Glutamatergic neuron (in vitro differentiated cells): ENCODE results near the gene C1orf226. TPM values are rescaled to one million over a fixed set of nuclear protein-coding genes. Genes with fewer than 3 reads are reported as not detected.

Source experiments
- DNase-seq: peaks from one replicate; pipeline ENCODE4 v3.0.0; 2022
- H3K27ac Mint-ChIP-seq: one replicate; pipeline ENCODE4 v1.8.0; 2020; ENCODE audit warnings: mild to moderate bottlenecking, mixed read lengths, inconsistent platforms; ENCODE audit not compliant: unreplicated experiment
- H3K27me3 Mint-ChIP-seq: one replicate; pipeline ENCODE4 v1.8.0; 2020; ENCODE audit warnings: mild to moderate bottlenecking, moderate library complexity, mixed read lengths, inconsistent platforms; ENCODE audit not compliant: unreplicated experiment
- H3K36me3 Mint-ChIP-seq: one replicate; pipeline ENCODE4 v1.8.0; 2020; ENCODE audit warnings: mild to moderate bottlenecking, mixed read lengths, inconsistent platforms; ENCODE audit not compliant: unreplicated experiment
- H3K4me1 Mint-ChIP-seq: one replicate; pipeline ENCODE4 v1.8.0; 2020; ENCODE audit warnings: mild to moderate bottlenecking, low read depth, mixed read lengths, inconsistent platforms; ENCODE audit not compliant: unreplicated experiment
- H3K4me3 Mint-ChIP-seq: one replicate; pipeline ENCODE4 v1.8.0; 2020; ENCODE audit warnings: mild to moderate bottlenecking, mixed read lengths, inconsistent platforms; ENCODE audit not compliant: unreplicated experiment
- H3K9me3 Mint-ChIP-seq: one replicate; pipeline ENCODE4 v1.8.0; 2020; ENCODE audit warnings: mild to moderate bottlenecking, moderate library complexity, mixed read lengths, inconsistent platforms; ENCODE audit not compliant: unreplicated experiment
- total RNA-seq: library from RNA; stranded (reverse); fragmentation: NEBNext Ultra II Directional; extraction: Animal tissue kit (Norgen Biotek cat#: 25700); gene quantifications from one replicate; pipeline ENCODE4 v1.2.1, GENCODE V29; 2021; ENCODE audit not compliant: unreplicated experiment
- TF ChIP-seq, protein P1 (sequence below): fragments of 200-600 bp; sonication (generic); IDR thresholded peaks from one replicate; pipeline ENCODE4 v1.5.0; 2021; ENCODE audit not compliant: partially characterized antibody, unreplicated experiment

C1orf226 gene
- total RNA-seq, 1 donor from 2014 or later, result 12.3 TPM

GRCh38 chr1:162396201-162396906 is 14.8 kb downstream of the C1orf226 start:
- no peaks in the 10 kb centered on the region for H3K36me3 Mint-ChIP-seq
- DNase-seq, result no peak
- H3K9me3 Mint-ChIP-seq, result no peaks in the 10 kb centered on the region
- TF ChIP-seq, protein P1, sequence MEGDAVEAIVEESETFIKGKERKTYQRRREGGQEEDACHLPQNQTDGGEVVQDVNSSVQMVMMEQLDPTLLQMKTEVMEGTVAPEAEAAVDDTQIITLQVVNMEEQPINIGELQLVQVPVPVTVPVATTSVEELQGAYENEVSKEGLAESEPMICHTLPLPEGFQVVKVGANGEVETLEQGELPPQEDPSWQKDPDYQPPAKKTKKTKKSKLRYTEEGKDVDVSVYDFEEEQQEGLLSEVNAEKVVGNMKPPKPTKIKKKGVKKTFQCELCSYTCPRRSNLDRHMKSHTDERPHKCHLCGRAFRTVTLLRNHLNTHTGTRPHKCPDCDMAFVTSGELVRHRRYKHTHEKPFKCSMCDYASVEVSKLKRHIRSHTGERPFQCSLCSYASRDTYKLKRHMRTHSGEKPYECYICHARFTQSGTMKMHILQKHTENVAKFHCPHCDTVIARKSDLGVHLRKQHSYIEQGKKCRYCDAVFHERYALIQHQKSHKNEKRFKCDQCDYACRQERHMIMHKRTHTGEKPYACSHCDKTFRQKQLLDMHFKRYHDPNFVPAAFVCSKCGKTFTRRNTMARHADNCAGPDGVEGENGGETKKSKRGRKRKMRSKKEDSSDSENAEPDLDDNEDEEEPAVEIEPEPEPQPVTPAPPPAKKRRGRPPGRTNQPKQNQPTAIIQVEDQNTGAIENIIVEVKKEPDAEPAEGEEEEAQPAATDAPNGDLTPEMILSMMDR, result no peak
- no peak overlapping the region for H3K27ac Mint-ChIP-seq
- no peak overlapping the region for H3K4me3 Mint-ChIP-seq
- H3K4me1 Mint-ChIP-seq, result peaks cover 22% of the 10 kb centered on the region
- no peaks in the 10 kb centered on the region for H3K27me3 Mint-ChIP-seq

DNA sequence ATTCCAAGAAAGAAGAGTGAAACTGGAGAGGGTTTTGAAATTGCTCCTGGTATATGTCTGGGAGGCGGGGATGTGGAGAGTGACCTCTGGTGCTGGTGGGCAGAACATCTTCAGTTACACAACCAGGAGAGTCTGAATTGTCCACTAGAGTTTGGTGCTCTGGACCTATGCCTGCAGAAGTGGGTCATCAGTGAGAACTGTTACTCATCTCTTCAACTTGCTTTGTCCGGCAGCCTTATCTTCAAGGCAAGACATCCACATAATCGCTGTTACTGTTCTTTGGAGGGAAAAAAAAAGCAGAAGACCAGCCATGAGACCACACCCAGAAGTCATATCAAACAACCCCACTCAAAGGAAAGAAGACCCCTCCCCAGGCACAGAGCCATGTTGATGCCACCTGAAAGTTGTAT is 15.5 kb downstream of the C1orf226 start:
- H3K36me3 Mint-ChIP-seq, result no peaks in the 10 kb centered on the region
- TF ChIP-seq, protein P1, result no peak
- DNase-seq, result no peak
- H3K27me3 Mint-ChIP-seq, result no peaks in the 10 kb centered on the region
- H3K4me3 Mint-ChIP-seq, result no peak overlapping the region
- H3K9me3 Mint-ChIP-seq, result no peaks in the 10 kb centered on the region
- H3K27ac Mint-ChIP-seq, result no peak overlapping the region
- peaks cover 22% of the 10 kb centered on the region for H3K4me1 Mint-ChIP-seq

- TF ChIP-seq, protein P1, result no peak
- Mint-ChIP-seq H3K9me3 (no peaks in the 10 kb centered on the region), H3K27me3 (no peaks in the 10 kb centered on the region), H3K4me3 (peak overlapping the region; percentile 35), H3K36me3 (no peaks in the 10 kb centered on the region), H3K27ac (peak overlapping the region; percentile 62), H3K4me1 (peaks cover 22% of the 10 kb centered on the region)
- no peak for DNase-seq
Measured at GRCh38 chr1:162397943-162398560, 16.5 kb downstream of the C1orf226 start.

DNA sequence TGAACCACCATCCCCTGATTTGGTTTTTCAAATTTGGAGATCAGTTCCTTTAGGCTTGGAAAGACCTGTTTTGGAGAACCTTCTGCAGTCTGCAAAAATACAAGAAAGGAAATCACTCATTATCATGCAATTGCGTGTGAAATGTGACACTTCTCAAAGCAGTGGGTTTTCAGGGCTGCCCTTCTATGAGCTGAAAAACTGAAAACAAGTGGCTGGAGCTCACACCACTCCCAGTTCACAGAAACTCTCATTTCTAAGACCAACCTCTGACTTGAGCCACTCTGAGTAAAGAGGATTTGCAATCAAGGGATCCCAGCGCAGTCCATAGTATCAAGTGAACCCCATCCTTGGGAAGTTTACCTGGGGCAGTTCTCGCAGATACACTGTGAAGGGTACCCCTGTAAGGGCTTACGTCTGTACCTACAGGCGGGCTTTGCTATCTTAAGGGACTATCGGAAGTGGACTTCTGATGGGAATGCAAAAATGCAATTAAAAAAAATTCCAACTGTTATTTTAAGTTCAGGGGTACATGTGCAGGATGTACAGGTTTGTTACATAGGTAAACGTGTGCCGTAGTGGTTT is 17.6 kb downstream of the C1orf226 start:
- H3K4me1 Mint-ChIP-seq, result peaks cover 22% of the 10 kb centered on the region
- H3K27ac Mint-ChIP-seq, result peak overlapping the region; percentile 62
- peak overlapping the region; percentile 17 for H3K4me3 Mint-ChIP-seq
- H3K27me3 Mint-ChIP-seq, result no peaks in the 10 kb centered on the region
- TF ChIP-seq, protein P1, result no peak
- DNase-seq, result no peak
- H3K9me3 Mint-ChIP-seq, result no peaks in the 10 kb centered on the region
- H3K36me3 Mint-ChIP-seq, result no peaks in the 10 kb centered on the region
